Mucosa of stomach (tissue), 1 donor: ENCODE data around the gene WHRN.

Experiments used
- H3K27me3 ChIP-seq: one replicate; pipeline ENCODE4 v1.7.0; 2013; ENCODE audit warnings: mild to moderate bottlenecking, low read length; ENCODE audit not compliant: control insufficient read depth, insufficient read depth
- H3K36me3 ChIP-seq: one replicate; pipeline ENCODE4 v1.7.0; 2013; ENCODE audit warnings: low read length; ENCODE audit not compliant: control insufficient read depth, insufficient read depth
- H3K4me1 ChIP-seq: one replicate; pipeline ENCODE4 v1.7.0; 2013; ENCODE audit warnings: mild to moderate bottlenecking, low read length; ENCODE audit not compliant: control insufficient read depth, insufficient read depth
- H3K4me3 ChIP-seq: one replicate; pipeline ENCODE4 v1.7.0; 2013; ENCODE audit warnings: low read length
- H3K9ac ChIP-seq: one replicate; pipeline ENCODE4 v1.7.0; 2013; ENCODE audit warnings: mild to moderate bottlenecking, low read length, moderate library complexity
- H3K9me3 ChIP-seq: one replicate; pipeline ENCODE4 v1.7.0; 2013; ENCODE audit warnings: mild to moderate bottlenecking, low read length, moderate library complexity; ENCODE audit not compliant: control insufficient read depth
- donor health status: Pancreatic carcinoma.

WHRN gene

DNA sequence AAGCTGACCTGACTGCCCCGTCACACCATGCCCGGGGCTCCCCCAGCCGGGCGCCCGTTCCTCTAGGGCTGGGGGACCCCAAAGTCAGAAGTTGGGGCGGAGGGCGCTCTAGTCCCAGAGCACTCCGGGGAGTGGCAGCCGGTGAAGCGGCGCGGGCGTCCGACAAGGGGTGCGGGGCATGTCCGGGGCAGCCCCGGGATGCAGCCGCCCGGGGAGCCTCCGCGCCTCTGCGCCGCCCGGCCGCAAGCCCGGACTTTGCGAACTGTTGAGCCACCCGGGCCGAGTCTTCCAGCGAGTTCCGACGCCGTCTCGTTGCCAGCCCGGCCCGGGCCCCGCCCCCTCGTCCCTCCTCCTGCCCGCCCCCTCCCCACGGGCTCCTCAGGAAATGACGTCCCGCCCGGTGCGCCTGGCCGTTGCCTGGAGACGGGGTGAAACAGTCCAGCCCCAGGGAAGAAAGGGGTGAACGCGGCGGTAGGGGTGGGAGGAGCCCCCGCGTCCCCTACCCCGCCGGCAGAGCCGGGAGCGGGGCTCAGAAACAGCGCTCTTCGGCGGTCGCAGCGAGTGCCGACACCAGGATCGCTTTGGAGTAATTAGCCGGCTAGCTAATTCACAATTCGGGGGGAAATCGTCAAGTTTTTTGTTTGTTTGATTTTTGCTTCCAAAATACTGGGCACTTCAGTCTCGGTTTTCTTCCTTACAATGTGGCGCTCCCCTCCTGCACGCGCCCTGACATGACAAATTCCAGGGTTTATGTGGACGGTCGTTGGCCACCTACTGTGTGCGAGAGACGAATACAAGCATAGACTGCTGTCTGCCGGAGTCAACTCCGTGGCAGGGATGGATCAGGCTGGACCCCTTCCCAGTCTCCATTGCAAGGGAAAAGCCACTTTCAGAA lies at the start of gene WHRN:
TSS of gene WHRN (minus strand) at position 287 of the 895 bp plus-strand sequence. CDS start 672 bp downstream, outside the sequence.
- H3K27me3 ChIP-seq: peaks cover 23% of the 10 kb centered on the region
- H3K9me3 ChIP-seq: no peaks in the 10 kb centered on the region
- peak within 1 kb of the TSS; percentile 20 for H3K4me3 ChIP-seq
- peaks cover 8% of the 10 kb centered on the region for H3K4me1 ChIP-seq
- peak within 1 kb of the TSS; percentile 60 for H3K9ac ChIP-seq
- H3K36me3 ChIP-seq: no peaks in the 10 kb centered on the region

DNA sequence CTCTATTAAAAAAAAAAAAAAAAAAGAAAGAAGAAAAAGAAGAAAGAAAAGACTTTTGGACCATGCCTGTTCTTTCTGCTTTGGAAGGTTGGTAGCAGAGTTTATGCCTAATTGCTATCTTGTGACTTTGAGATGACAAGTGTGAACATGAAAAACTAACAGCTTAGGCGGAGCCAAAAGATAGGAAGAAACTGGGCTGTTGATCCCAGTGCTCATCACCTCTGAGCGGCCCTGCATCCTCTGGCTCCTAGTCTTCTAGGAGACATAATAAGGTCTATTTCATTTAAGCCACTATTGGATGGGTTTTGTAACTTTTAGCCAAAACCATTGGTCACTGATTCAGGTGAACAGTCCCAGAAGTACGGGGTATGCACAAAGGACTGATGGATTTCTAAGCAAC lies 47.9 kb upstream of the WHRN start:
- Histone ChIP-seq H3K9ac (no peak overlapping the region), H3K27me3 (no peaks in the 10 kb centered on the region), H3K36me3 (no peaks in the 10 kb centered on the region), H3K4me1 (no peaks in the 10 kb centered on the region), H3K9me3 (no peaks in the 10 kb centered on the region), H3K4me3 (no peak overlapping the region)

DNA sequence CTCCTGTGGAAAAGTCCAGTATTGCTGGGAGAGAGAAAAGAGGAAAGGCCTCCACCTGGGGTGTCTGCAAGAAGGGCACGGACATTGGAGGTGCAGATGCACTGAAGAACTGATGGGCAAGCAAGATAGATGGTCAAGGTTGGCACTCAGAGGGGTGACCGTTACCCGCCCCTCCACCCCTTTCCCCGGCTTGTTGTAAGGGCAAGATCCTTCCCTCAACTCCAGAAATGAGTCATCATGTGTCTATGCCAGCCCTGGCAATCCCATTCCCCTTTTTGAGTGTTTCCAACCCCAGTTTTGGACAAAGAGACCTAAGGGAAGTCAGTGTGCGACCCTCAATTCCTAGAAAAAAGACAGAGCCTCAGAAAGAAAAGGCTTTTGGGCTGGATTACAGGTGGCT lies 47.4 kb upstream of the WHRN start:
- H3K36me3 ChIP-seq: no peaks in the 10 kb centered on the region
- H3K4me1 ChIP-seq: no peaks in the 10 kb centered on the region
- no peak overlapping the region for H3K4me3 ChIP-seq
- no peaks in the 10 kb centered on the region for H3K9me3 ChIP-seq
- H3K9ac ChIP-seq: no peak overlapping the region
- H3K27me3 ChIP-seq: peaks cover 4% of the 10 kb centered on the region

DNA sequence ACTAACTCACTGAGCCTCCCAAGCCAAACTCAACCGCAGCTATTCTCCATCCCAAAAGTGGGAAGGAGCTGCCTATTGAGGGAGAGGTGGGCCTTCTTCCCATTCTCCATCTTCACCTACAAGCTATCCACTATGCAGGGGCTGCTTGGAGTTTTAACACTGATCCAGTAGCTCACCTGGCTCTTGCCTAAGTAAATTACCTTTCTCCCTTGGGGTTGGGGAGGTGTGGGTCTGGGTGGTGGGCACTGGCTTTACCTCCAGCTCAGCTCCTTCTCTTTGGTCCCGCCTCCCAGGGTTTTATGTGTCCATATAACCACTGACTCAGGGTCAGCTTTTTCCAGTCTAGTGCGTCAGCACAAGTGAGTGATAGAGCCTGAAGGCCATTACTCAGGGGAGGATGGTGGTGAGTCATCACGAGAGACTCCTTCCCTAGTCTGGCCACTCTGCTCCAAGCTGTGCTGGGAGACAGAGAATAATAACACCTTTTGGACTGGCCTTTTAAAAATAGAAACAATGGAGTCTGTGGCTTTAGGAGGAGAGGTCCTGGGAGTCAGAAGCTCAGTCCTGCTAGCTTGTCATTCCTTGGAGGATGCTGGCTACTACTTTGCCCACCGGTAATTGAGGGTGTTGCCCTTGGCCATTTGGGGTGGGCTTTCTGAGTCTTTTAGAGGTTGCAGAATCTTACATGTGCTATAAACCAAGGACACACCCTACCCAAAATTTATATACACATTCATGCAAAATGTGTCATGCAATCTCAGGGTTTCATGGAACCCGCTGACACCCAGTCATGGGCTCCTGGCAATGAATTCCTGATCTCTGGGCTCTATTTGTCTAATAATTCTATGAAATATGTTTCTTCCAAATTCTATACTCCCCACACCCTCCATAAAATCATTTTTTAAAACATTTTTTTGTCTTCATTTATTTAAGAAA lies 46.7 kb upstream of the WHRN start:
- Histone ChIP-seq H3K27me3 (peaks cover 6% of the 10 kb centered on the region), H3K4me3 (no peak overlapping the region), H3K9me3 (no peaks in the 10 kb centered on the region), H3K4me1 (no peaks in the 10 kb centered on the region), H3K9ac (no peak overlapping the region), H3K36me3 (no peaks in the 10 kb centered on the region)

DNA sequence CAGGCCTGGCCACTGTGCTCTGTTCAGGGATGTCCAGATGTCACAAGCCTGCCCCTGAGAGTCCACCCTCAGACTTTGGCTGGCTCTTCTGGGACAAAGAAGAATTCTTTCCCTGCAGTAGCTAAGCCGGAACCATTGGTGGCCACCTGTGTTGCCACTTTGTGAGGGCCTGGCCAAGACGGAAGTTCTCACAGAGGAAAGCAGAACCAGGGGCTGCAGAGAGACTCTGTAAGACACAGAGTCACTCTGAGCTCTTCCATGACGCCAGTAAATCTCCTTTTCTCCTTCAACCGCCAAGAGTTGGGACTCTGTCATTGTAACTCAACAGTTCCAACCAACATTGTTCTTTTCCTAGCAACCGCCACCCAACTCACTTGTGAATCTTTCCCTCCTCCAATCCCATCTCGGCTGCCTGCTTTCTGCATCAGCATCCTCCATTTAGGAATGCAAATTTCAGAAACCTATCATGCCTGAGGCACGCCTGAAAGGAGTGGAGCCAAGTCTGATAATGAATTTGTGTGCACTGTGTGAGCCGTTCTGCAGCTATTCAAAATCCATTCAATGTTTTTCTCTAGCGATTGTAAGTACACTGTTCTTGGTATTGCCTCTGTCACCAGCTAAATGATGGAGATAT lies 44.5 kb upstream of the WHRN start:
- H3K9me3 ChIP-seq: no peaks in the 10 kb centered on the region
- H3K27me3 ChIP-seq: peaks cover 6% of the 10 kb centered on the region
- no peak overlapping the region for H3K9ac ChIP-seq
- no peak overlapping the region for H3K4me3 ChIP-seq
- no peaks in the 10 kb centered on the region for H3K4me1 ChIP-seq
- H3K36me3 ChIP-seq: no peaks in the 10 kb centered on the region

DNA sequence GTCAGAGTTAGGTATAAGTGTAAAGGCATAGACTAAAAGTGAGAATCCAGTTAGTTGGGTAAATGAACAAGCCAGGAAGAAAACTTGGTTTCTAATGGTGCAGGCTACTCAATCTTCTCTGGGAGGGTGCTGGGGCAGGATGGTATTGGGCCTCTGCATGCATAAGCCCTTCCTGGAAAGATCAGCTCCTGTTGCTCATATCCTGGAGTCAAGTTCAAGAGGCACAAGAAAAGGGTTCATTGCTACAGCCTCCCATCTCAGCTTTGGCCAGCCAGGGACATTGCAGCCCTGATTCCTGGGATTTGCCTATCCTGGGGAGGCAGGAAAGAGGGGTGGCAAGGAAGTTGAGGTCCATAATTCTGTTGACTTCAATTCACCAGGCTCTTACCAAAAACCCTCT lies 41.6 kb upstream of the WHRN start:
- no peaks in the 10 kb centered on the region for H3K4me1 ChIP-seq
- no peak overlapping the region for H3K4me3 ChIP-seq
- H3K36me3 ChIP-seq: no peaks in the 10 kb centered on the region
- no peak overlapping the region for H3K9ac ChIP-seq
- peaks cover 6% of the 10 kb centered on the region for H3K27me3 ChIP-seq
- no peaks in the 10 kb centered on the region for H3K9me3 ChIP-seq

DNA sequence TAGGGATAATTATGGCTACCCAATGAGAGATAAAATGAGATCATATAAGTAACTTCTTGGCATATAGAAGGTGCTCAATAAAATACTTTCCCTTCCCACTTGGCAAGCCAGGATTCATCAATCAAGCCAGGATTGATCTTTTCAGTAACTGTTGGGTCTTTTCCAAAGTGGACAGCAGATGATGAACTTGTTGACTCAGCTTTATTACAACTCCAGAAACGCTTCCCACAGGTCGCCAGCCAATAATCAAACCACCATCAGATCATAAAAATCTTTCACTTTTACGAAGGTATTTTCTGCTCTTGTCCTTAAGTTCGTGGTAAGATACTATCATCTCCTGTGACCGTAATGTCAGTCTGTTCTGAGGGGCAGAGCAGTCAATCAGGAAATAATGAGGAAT lies 39.8 kb upstream of the WHRN start:
- Histone ChIP-seq H3K36me3 (no peaks in the 10 kb centered on the region), H3K9ac (no peak overlapping the region), H3K9me3 (no peaks in the 10 kb centered on the region), H3K27me3 (peaks cover 6% of the 10 kb centered on the region), H3K4me1 (no peaks in the 10 kb centered on the region), H3K4me3 (no peak overlapping the region)

DNA sequence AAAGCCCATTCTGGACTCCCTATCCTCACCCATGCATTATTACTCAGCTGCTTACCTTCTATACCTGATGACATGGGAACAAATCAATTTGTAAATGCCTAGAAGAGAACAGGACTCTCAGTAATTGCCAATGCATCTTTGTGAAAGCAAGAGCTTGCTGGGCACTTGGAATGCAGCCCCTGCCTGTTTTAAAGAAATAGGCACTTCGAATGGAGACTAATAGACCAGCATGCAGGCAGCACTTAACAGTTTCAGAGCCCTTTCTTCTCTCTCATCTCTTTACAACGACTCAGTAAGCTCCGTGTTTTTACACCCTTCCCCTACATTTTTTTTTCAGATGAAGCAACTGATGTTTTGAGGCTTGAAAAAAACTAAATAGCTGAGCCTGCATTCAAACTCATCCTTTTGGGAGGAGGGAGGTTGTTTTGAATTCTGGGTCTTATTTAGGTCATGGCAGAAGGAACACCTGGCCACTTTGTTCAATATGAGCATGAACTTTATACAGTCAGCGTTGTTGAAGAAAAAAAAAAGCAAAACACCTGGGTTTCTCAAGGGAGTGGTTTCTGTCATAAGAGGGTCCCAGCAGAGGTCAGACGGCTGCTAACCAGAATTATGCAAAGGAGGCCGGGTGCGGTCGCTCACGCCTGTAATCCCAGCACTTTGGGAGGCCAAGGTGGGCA lies 34.6 kb upstream of the WHRN start:
- Histone ChIP-seq H3K4me1 (no peaks in the 10 kb centered on the region), H3K9me3 (no peaks in the 10 kb centered on the region), H3K27me3 (no peaks in the 10 kb centered on the region), H3K9ac (no peak overlapping the region), H3K4me3 (no peak overlapping the region), H3K36me3 (no peaks in the 10 kb centered on the region)

DNA sequence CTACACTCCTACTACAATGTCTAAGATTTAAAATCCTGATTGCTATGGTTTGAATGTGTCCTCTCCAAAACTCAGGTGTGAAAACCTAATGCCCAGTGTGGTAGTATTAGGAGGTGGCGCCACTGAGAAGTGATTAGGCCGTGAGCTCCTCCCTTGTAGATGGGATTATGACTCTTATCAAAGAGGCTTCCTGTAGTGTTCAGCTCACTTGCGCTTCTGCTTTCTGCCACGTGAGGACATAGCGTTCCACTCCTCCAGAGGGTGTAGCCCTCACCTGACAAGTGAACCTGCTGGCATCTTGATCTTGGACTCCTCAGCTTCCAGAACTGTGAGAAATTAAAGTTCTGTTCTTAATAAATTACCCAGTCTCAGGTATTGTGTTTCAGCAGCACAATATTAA lies 33.0 kb upstream of the WHRN start:
- H3K9me3 ChIP-seq: no peaks in the 10 kb centered on the region
- H3K4me3 ChIP-seq: no peak overlapping the region
- no peaks in the 10 kb centered on the region for H3K36me3 ChIP-seq
- no peak overlapping the region for H3K9ac ChIP-seq
- H3K4me1 ChIP-seq: no peaks in the 10 kb centered on the region
- H3K27me3 ChIP-seq: no peaks in the 10 kb centered on the region

DNA sequence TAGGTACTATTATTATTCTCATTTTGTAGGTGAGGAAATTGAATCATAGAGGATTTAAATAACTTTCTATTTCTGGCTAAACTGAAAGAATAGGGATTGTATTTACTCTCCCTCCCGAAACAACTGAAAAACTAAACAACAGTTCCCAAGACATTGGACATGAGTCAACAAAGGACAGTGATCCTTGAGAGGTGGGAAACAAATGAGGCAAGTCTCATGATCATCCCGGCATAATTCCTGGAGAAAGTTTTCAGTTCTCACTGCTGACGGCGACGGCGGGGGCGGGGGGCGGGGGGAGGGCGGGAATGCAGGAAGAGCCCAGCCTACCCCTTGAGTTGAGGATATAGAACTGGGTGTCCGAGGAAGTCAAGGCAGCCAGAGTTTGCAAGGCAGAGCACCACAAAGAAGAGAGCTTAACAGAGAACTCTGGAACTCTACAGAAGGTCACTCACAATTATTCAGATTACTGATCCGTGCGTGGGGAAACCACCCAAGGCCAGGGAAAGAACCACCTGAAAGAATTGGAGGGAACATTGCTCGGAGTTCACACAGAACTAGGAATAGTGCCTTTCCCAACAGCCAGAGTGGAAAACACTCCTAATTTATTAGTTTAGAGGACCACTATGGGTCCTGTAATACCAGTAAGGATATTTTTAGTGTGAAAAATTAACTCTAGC lies 27.4 kb upstream of the WHRN start:
- Histone ChIP-seq H3K36me3 (no peaks in the 10 kb centered on the region), H3K4me3 (no peak overlapping the region), H3K9me3 (no peaks in the 10 kb centered on the region), H3K27me3 (no peaks in the 10 kb centered on the region), H3K9ac (no peak overlapping the region), H3K4me1 (no peaks in the 10 kb centered on the region)

DNA sequence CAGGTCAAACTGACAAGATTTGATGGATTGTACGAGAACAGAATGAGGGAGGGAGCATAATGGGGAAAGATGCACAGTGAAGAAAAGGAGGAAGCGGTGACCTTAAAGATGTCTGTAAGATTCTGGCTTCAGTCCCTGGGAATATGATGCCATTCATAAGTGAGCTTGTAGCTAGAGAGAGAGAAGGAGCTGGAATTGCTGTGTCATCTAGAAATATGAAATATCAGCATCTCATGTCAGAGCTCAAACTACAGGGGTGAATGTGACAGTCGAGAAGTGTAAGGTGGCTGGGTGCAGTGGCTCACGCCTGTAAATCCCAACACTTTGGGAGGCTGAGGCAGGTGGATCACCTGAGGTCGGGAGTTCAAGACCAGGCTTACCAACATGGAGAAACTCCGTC lies 24.0 kb upstream of the WHRN start:
- Histone ChIP-seq H3K9me3 (no peaks in the 10 kb centered on the region), H3K27me3 (peaks cover 3% of the 10 kb centered on the region), H3K9ac (no peak overlapping the region), H3K4me3 (no peak overlapping the region), H3K4me1 (no peaks in the 10 kb centered on the region), H3K36me3 (no peaks in the 10 kb centered on the region)
